PC-9 (cell line): Measurements from ENCODE around the gene MPP2. TPM values are rescaled to one million over a fixed set of nuclear protein-coding genes. Genes with fewer than 3 reads are reported as not detected.

Experiments used
- BruUV-seq: library from RNA; stranded (reverse); fragments of 400-500 nt; replicated peaks from 2 replicates; lab custom pipeline; 2021; lab: Mats Ljungman, UMichigan
- CTCF ChIA-PET: fragments of 300-600 bp; sonication (Branson Sonifier 250); formaldehyde crosslinking; loops from one replicate; lab custom pipeline; 2022; ENCODE audit warnings: antibody characterized with exemption; lab: Charles Lee
- POLR2A ChIA-PET: fragments of 300-600 bp; sonication (Branson Sonifier 250); formaldehyde crosslinking; loops from one replicate; lab custom pipeline; 2022; ENCODE audit warnings: antibody characterized with exemption; ENCODE audit not compliant: unreplicated experiment; lab: Charles Lee
- DNase-seq, 2 experiments: peaks; one replicate each; pipeline versions ENCODE4 v3.0.0 to v3.0.0-alpha.2; 2015 to 2022; ENCODE audit warnings: mixed read lengths in 1 of 2
- H2AFZ ChIP-seq: fragments of 200-600 bp; sonication (generic); 2 replicates; pipeline ENCODE4 v1.8.1; 2017; ENCODE audit warnings: antibody characterized with exemption
- H3F3A ChIP-seq: fragments of 200-600 bp; sonication (generic); 2 replicates; pipeline ENCODE4 v1.8.1; 2017; ENCODE audit warnings: antibody characterized with exemption, mild to moderate bottlenecking, low read depth; ENCODE audit not compliant: insufficient read depth
- H3K27ac ChIP-seq: fragments of 200-600 bp; sonication (generic); 2 replicates; pipeline ENCODE4 v1.6.1; 2016; ENCODE audit warnings: mixed run types
- H3K27me3 ChIP-seq: fragments of 200-600 bp; sonication (generic); 2 replicates; pipeline ENCODE4 v1.6.1; 2016; ENCODE audit warnings: low read depth, mixed run types; ENCODE audit not compliant: insufficient read depth
- H3K36me3 ChIP-seq: fragments of 200-600 bp; sonication (generic); 2 replicates; pipeline ENCODE4 v1.6.1; 2016; ENCODE audit warnings: low read depth, mixed run types
- H3K4me1 ChIP-seq: fragments of 200-600 bp; sonication (generic); replicated peaks from 2 replicates; pipeline ENCODE4 v1.6.1; 2016; ENCODE audit warnings: mixed run types; ENCODE audit not compliant: insufficient read depth
- H3K4me2 ChIP-seq: fragments of 200-600 bp; sonication (generic); 2 replicates; pipeline ENCODE4 v1.6.1; 2017; ENCODE audit warnings: mixed run types
- H3K4me3 ChIP-seq: fragments of 200-600 bp; sonication (generic); 2 replicates; pipeline ENCODE4 v1.6.1; 2016; ENCODE audit warnings: mixed run types
- H3K79me2 ChIP-seq: fragments of 200-600 bp; sonication (generic); 2 replicates; pipeline ENCODE4 v1.6.1; 2017; ENCODE audit warnings: low read depth, mixed run types
- H3K9me2 ChIP-seq: fragments of 200-600 bp; sonication (generic); 2 replicates; pipeline ENCODE4 v1.8.1; 2017; ENCODE audit warnings: mild to moderate bottlenecking; ENCODE audit not compliant: insufficient read depth
- H3K9me3 ChIP-seq: fragments of 200-600 bp; sonication (generic); 2 replicates; pipeline ENCODE4 v1.8.1; 2016; ENCODE audit warnings: low read depth; ENCODE audit not compliant: insufficient read depth
- H4K20me1 ChIP-seq: fragments of 200-600 bp; sonication (generic); 2 replicates; pipeline ENCODE4 v1.8.1; 2017; ENCODE audit not compliant: insufficient read depth
- CTCF ChIP-seq: fragments of 200-600 bp; sonication (generic); conservative IDR thresholded peaks from 2 replicates; pipeline ENCODE4 v1.6.1; 2017; ENCODE audit warnings: mixed run types, antibody characterized with exemption, mild to moderate bottlenecking, moderate library complexity
- EZH2 ChIP-seq: fragments of 200-600 bp; sonication (generic); IDR thresholded peaks from 2 replicates; pipeline ENCODE4 v1.8.0; 2017; ENCODE audit warnings: antibody characterized with exemption, low read depth
- intact Hi-C: fragments of 100-400 bp; cut with micrococcal nuclease; formaldehyde crosslinking; loops from one replicate; pipeline ENCODE4 v1.10.0; 2022; ENCODE audit not compliant: unreplicated experiment
- total RNA-seq: library from RNA; stranded (reverse); gene quantifications from 2 replicates; pipeline ENCODE4 v1.2.3, GENCODE V29; 2021

Gene MPP2
- total RNA-seq, 1 experiment from 2014 or later: 5.6 TPM

- Histone ChIP-seq H3F3A (no peaks in the 10 kb centered on the region), H3K4me1 (no peaks in the 10 kb centered on the region), H3K9me2 (no peaks in the 10 kb centered on the region), H3K9me3 (no peaks in the 10 kb centered on the region), H3K36me3 (no peaks in the 10 kb centered on the region), H3K4me2 (no peak overlapping the region), H3K27ac (no peak overlapping the region), H3K27me3 (peaks cover 46% of the 10 kb centered on the region; the same call in 1 of the 2 replicates), H4K20me1 (no peaks in the 10 kb centered on the region), H3K79me2 (no peaks in the 10 kb centered on the region), H3K4me3 (no peak overlapping the region), H2AFZ (no peak overlapping the region)
- DNase-seq: no peak
- intact Hi-C loops: no loop called here
- ChIA-PET POLR2A (no interaction called here), CTCF (no interaction called here)
- no peak for TF ChIP-seq CTCF
- no peak for TF ChIP-seq EZH2
- BruUV-seq: no TSS peak
Measured at GRCh38 chr17:43853546-43853945, 53.8 kb downstream of the MPP2 start.

GRCh38 chr17:43852571-43852970 lies 54.8 kb downstream of the MPP2 start:
- intact Hi-C loops: no loop called here
- no peaks in the 10 kb centered on the region for H3K9me2 ChIP-seq
- BruUV-seq: no TSS peak
- CTCF ChIA-PET: no interaction called here
- H3K79me2 ChIP-seq: no peaks in the 10 kb centered on the region
- DNase-seq: no peak
- POLR2A ChIA-PET: no interaction called here
- H4K20me1 ChIP-seq: no peaks in the 10 kb centered on the region
- no peaks in the 10 kb centered on the region for H3K36me3 ChIP-seq
- TF ChIP-seq CTCF (no peak), EZH2 (no peak)
- no peaks in the 10 kb centered on the region for H3K9me3 ChIP-seq
- no peak overlapping the region for H3K27ac ChIP-seq
- H3K4me1 ChIP-seq: no peaks in the 10 kb centered on the region
- no peak overlapping the region for H2AFZ ChIP-seq
- no peak overlapping the region for H3K4me2 ChIP-seq
- no peaks in the 10 kb centered on the region for H3F3A ChIP-seq
- H3K27me3 ChIP-seq: peaks cover 39% of the 10 kb centered on the region; the same call in 1 of the 2 replicates
- H3K4me3 ChIP-seq: no peak overlapping the region

- no peaks in the 10 kb centered on the region for H3K9me3 ChIP-seq
- no peak overlapping the region for H3K4me3 ChIP-seq
- H2AFZ ChIP-seq: no peak overlapping the region
- intact Hi-C loops: loop anchor here (5.0 kb wide), 1 partner anchor 157 kb away; no protein-coding TSS in a partner anchor
- no peak for DNase-seq
- TF ChIP-seq EZH2 (no peak), CTCF (no peak)
- ChIA-PET POLR2A (no interaction called here), CTCF (no interaction called here)
- H4K20me1 ChIP-seq: no peaks in the 10 kb centered on the region
- H3K79me2 ChIP-seq: no peaks in the 10 kb centered on the region
- no peaks in the 10 kb centered on the region for H3K9me2 ChIP-seq
- H3K36me3 ChIP-seq: no peaks in the 10 kb centered on the region
- peaks cover 23% of the 10 kb centered on the region; the same call in 1 of the 2 replicates for H3K27me3 ChIP-seq
- H3K27ac ChIP-seq: no peak overlapping the region
- no peaks in the 10 kb centered on the region for H3K4me1 ChIP-seq
- BruUV-seq: no TSS peak
- H3F3A ChIP-seq: peaks cover 5% of the 10 kb centered on the region; the same call in 1 of the 2 replicates
- H3K4me2 ChIP-seq: no peak overlapping the region
Measured at GRCh38 chr17:43849116-43849515, 58.2 kb downstream of the MPP2 start.
